BLaER1 treated with 17β-estradiol and CSF1 and Interleukin-3, amounts not matched to agents 10 nM and 100 nM (cell line): ENCODE measurements around the gene PITPNM3.

Experiments used
- H3K27ac ChIP-seq, 11 experiments: shearing (Covaris generic); formaldehyde crosslinking; 2 replicates each; pipeline ENCODE4 v1.8.1; 2022
- H3K27me3 ChIP-seq, 11 experiments: shearing (Covaris generic); formaldehyde crosslinking; 2 replicates each; pipeline ENCODE4 v1.8.1; 2022
- H3K36me3 ChIP-seq, 11 experiments: shearing (Covaris generic); formaldehyde crosslinking; 2 replicates each; pipeline ENCODE4 v1.8.1; 2022
- H3K4me1 ChIP-seq, 10 experiments: shearing (Covaris generic); formaldehyde crosslinking; 2 replicates each; pipeline ENCODE4 v1.8.1; 2022
- H3K4me2 ChIP-seq, 11 experiments: shearing (Covaris generic); formaldehyde crosslinking; 2 replicates each; pipeline ENCODE4 v1.8.1; 2022
- H3K4me3 ChIP-seq, 10 experiments: shearing (Covaris generic); formaldehyde crosslinking; 2 replicates each; pipeline ENCODE4 v1.8.1; 2022
- H3K9ac ChIP-seq, 11 experiments: shearing (Covaris generic); formaldehyde crosslinking; 2 replicates each; pipeline ENCODE4 v1.8.1; 2022
- H3K9me3 ChIP-seq, 11 experiments: shearing (Covaris generic); formaldehyde crosslinking; replicated peaks in 1 of 11; 2 replicates each; pipeline ENCODE4 v1.8.1; 2022
- H4K20me1 ChIP-seq, 11 experiments: shearing (Covaris generic); formaldehyde crosslinking; 2 replicates each; pipeline ENCODE4 v1.8.1; 2022
- Cebpa-rat ChIP-seq, 11 experiments: shearing (Covaris generic); IDR thresholded peaks; 2 replicates each; pipeline ENCODE4 v1.8.1; 2022

Gene PITPNM3

DNA sequence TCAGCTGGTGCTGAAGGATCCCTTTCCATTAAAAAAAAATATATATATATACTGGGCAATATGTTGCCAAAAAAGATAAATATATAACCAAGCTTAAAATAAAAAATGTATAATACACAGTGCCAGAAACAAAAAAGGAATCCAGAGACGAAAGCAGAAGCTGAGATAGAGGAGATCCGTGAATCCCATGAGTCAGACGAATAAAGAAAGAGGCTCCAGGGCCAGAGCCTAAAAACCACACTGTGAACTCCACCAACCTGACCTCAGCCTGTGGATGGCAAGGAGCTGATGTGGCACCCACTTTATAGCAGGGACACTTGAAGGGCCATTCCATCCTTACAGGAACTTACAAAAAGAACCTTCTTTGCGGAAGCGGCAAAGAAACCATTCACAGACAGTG is 34.8 kb downstream of the PITPNM3 start:
- TF ChIP-seq Cebpa-rat (IDR thresholded peaks at IDR 0.05): no peak
- Histone ChIP-seq H4K20me1 (no peaks in the 10 kb centered on the region), H3K4me2 (no peak overlapping the region; a peak in 1 of 22 replicates), H3K9me3 (no peaks in the 10 kb centered on the region; a peak in 1 of 22 replicates), H3K27ac (no peak overlapping the region), H3K27me3 (no peaks in the 10 kb centered on the region), H3K4me3 (no peak overlapping the region), H3K9ac (no peak overlapping the region), H3K36me3 (no peaks in the 10 kb centered on the region), H3K4me1 (peaks cover 0 to 6% (median 0%) of the 10 kb centered on the region in 10 experiments; a peak in 2 of 20 replicates)

DNA sequence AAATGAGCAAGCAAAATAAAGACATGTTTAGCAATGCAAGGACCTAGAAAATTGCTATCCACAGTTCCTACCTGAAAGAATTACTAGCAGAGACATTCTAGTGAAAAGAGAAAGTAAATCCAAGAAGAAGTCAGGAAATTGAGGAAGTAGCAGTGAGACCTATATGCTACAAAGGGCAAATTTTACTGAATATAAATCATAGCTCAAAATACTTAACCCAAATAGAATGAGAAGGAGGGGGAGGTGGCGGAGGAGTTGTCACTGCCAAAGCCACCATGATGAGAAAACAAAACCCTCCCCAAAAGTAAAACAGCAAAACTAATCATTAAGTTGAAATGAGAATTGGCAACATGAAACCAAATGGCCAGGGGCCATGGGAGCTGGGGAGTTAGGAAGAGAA is 39.3 kb downstream of the PITPNM3 start:
- H3K9ac ChIP-seq: no peak overlapping the region
- H3K4me2 ChIP-seq: 0 out of 22 replicates have a peak overlapping the region, but pooled peaks of 1 of the 11 experiments have one; percentile 4
- H3K4me1 ChIP-seq: peaks cover 0 to 7% (median 0%) of the 10 kb centered on the region in 10 experiments; a peak in 3 of 20 replicates
- no peaks in the 10 kb centered on the region for H4K20me1 ChIP-seq
- no peak for TF ChIP-seq Cebpa-rat (IDR thresholded peaks at IDR 0.05)
- no peaks in the 10 kb centered on the region; a peak in 1 of 22 replicates for H3K9me3 ChIP-seq
- no peak overlapping the region for H3K27ac ChIP-seq
- H3K4me3 ChIP-seq: no peak overlapping the region
- H3K27me3 ChIP-seq: no peaks in the 10 kb centered on the region
- no peaks in the 10 kb centered on the region for H3K36me3 ChIP-seq

DNA sequence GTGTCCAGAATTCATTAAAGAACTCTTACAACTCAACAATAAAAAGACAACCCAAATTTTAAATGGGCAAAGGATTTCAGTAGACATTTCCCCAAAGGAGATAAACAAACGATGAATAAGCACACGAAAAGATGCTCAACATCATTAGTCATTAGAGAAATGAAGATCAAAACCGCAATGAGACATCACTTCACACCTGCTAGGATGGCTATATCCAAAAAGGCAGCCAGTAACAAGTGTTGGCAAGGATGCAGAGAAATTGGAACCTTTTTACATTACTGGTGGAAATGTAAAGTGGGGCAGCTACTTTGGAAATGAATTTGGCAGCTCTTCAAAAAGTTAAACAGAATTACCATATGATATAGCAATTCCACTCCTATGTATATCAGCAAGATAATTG is 42.0 kb downstream of the PITPNM3 start:
- Histone ChIP-seq H3K27me3 (no peaks in the 10 kb centered on the region), H3K4me2 (no peak overlapping the region), H3K9ac (no peak overlapping the region), H4K20me1 (no peaks in the 10 kb centered on the region), H3K4me1 (peaks cover 0 to 14% (median 3%) of the 10 kb centered on the region in 10 experiments; a peak in 6 of 20 replicates), H3K4me3 (no peak overlapping the region), H3K9me3 (no peaks in the 10 kb centered on the region), H3K36me3 (no peaks in the 10 kb centered on the region), H3K27ac (no peak overlapping the region)
- no peak for TF ChIP-seq Cebpa-rat (IDR thresholded peaks at IDR 0.05)

DNA sequence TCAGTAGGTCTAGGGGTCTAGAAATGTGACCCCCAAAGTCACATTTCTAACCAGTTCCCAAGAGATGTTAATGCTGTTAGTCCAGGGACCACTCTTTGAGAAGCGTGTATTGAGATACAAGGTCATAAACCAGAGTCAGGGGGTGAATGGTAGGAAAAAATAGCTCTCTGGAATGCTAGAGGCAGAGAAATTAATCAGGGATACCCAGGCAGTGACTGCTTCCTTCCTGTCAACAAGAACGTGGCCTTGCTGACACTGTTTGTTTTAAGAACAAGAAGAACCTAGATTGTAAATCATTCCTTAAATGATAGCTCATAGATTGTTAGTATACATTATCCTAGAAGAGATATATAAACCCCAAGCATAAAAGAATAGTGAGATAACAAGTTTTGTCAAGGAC is 43.8 kb downstream of the PITPNM3 start:
- Histone ChIP-seq H3K27me3 (no peaks in the 10 kb centered on the region), H3K4me3 (no peak overlapping the region), H3K9me3 (no peaks in the 10 kb centered on the region), H3K4me2 (no peak overlapping the region), H3K4me1 (peaks cover 0 to 24% (median 11%) of the 10 kb centered on the region in 10 experiments; a peak in 11 of 20 replicates), H3K27ac (no peak overlapping the region), H4K20me1 (no peaks in the 10 kb centered on the region), H3K36me3 (no peaks in the 10 kb centered on the region), H3K9ac (no peak overlapping the region)
- no peak for TF ChIP-seq Cebpa-rat (IDR thresholded peaks at IDR 0.05)

- no peak overlapping the region for H3K4me2 ChIP-seq
- no peaks in the 10 kb centered on the region for H3K27me3 ChIP-seq
- no peak for TF ChIP-seq Cebpa-rat (IDR thresholded peaks at IDR 0.05)
- no peaks in the 10 kb centered on the region for H3K9me3 ChIP-seq
- no peaks in the 10 kb centered on the region for H3K36me3 ChIP-seq
- no peak overlapping the region for H3K4me3 ChIP-seq
- no peak overlapping the region for H3K9ac ChIP-seq
- no peaks in the 10 kb centered on the region for H4K20me1 ChIP-seq
- peaks cover 0 to 19% (median 8%) of the 10 kb centered on the region in 10 experiments; a peak in 11 of 20 replicates for H3K4me1 ChIP-seq
- no peak overlapping the region for H3K27ac ChIP-seq
Measured at GRCh38 chr17:6510321-6510977, 45.9 kb downstream of the PITPNM3 start.

DNA sequence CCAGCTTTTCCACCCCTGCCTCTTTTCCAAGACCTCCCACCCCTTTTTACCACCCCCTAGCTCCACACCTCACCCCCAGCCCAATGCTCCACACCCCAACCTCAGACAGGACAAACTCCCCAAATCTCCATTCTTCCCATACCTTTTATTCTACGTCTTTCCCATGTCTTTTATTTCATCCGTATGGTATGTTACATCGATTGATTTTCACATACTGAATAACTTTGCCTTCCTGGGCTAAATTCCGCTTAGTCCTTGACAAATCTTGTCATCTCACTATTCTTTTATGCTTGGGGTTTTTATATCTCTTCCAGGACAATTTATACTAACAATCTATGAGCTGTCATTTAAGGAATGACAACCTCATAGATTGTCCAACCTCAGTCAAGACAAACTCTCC is 46.4 kb downstream of the PITPNM3 start:
- Histone ChIP-seq H3K4me2 (no peak overlapping the region), H3K4me3 (no peak overlapping the region), H3K4me1 (peaks cover 0 to 19% (median 8%) of the 10 kb centered on the region in 10 experiments; a peak in 11 of 20 replicates), H3K9ac (no peak overlapping the region), H3K9me3 (no peaks in the 10 kb centered on the region), H3K36me3 (no peaks in the 10 kb centered on the region), H3K27ac (no peak overlapping the region), H3K27me3 (no peaks in the 10 kb centered on the region), H4K20me1 (no peaks in the 10 kb centered on the region)
- TF ChIP-seq Cebpa-rat (IDR thresholded peaks at IDR 0.05): no peak

DNA sequence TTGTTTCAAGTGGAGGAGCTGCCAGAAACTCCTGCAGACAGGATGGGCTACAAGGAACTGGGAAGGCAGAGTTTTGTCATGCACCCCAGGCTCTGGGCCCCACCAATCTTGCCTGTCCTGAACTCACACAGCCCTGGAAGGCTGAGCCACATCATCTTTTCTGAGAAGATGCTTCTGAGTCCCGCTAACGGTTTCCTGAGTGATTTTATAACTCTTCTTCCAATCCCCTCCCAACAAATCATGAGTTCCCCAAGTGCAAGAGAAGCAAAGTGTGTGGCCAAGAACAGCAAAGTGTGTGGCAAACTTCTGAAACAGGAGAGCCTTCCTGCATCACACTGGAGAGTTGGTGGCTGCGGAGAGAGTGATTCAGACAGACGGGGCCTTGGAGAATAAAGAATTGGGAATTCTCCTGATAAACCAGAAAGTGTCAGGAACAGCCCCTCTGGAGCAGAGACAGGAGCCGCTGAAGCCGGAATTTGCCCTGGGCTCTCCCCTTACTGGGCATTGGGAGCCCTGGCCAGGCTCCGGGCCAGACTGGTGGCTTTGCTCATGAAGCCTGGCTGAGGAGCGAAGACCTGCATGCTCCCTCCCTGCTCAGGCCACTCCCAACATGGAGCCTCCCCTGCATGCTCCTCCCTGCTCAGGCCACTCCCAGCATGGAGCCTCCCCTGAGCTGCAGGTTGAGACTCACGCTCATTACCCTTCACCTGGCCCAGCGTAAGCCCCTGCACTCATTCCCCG is 47.2 kb downstream of the PITPNM3 start:
- Histone ChIP-seq H3K9ac (no peak overlapping the region), H3K4me3 (no peak overlapping the region), H3K4me2 (peak overlapping the region in 6 of 11 experiments; percentile 26 to 51 (median 38); a peak in 10 of 22 replicates), H3K36me3 (no peaks in the 10 kb centered on the region), H4K20me1 (no peaks in the 10 kb centered on the region), H3K27me3 (no peaks in the 10 kb centered on the region), H3K27ac (no peak overlapping the region), H3K9me3 (no peaks in the 10 kb centered on the region), H3K4me1 (peaks cover 0 to 22% (median 11%) of the 10 kb centered on the region in 10 experiments; a peak in 14 of 20 replicates)
- no peak for TF ChIP-seq Cebpa-rat (IDR thresholded peaks at IDR 0.05)

- no peak for TF ChIP-seq Cebpa-rat (IDR thresholded peaks at IDR 0.05)
- no peak overlapping the region for H3K27ac ChIP-seq
- H3K4me3 ChIP-seq: no peak overlapping the region
- H3K36me3 ChIP-seq: no peaks in the 10 kb centered on the region
- H3K9ac ChIP-seq: no peak overlapping the region
- peak overlapping the region in 6 of 11 experiments; percentile 26 to 51 (median 38); a peak in 10 of 22 replicates for H3K4me2 ChIP-seq
- H3K9me3 ChIP-seq: no peaks in the 10 kb centered on the region
- no peaks in the 10 kb centered on the region for H3K27me3 ChIP-seq
- peaks cover 0 to 29% (median 17%) of the 10 kb centered on the region in 10 experiments; a peak in 14 of 20 replicates for H3K4me1 ChIP-seq
- H4K20me1 ChIP-seq: no peaks in the 10 kb centered on the region
Measured at GRCh38 chr17:6508519-6509030, 47.8 kb downstream of the PITPNM3 start.

- H3K4me1 ChIP-seq: peaks cover 0 to 29% (median 19%) of the 10 kb centered on the region in 10 experiments; a peak in 14 of 20 replicates
- H3K4me2 ChIP-seq: no peak overlapping the region
- no peaks in the 10 kb centered on the region for H3K9me3 ChIP-seq
- H3K27ac ChIP-seq: no peak overlapping the region
- H3K4me3 ChIP-seq: no peak overlapping the region
- no peak for TF ChIP-seq Cebpa-rat (IDR thresholded peaks at IDR 0.05)
- no peaks in the 10 kb centered on the region for H4K20me1 ChIP-seq
- no peak overlapping the region for H3K9ac ChIP-seq
- H3K36me3 ChIP-seq: no peaks in the 10 kb centered on the region
- H3K27me3 ChIP-seq: no peaks in the 10 kb centered on the region
Measured at GRCh38 chr17:6508016-6508415, 48.3 kb downstream of the PITPNM3 start.
